ENCODE measurements around the gene PARD3B.

- no peak for TF ChIP-seq POLR2A (IDR thresholded peaks at IDR 0.05)
- no peak for TF ChIP-seq CTCF (IDR thresholded peaks at IDR 0.05)
Observed at GRCh38 chr2:205343103-205343502, 797.8 kb downstream of the PARD3B start.

Measured in prostate gland (tissue), 2 donors.